Eye (tissue), 1 donor: ENCODE results near the gene GCSAML.

Source experiments
- DNase-seq: peaks from one replicate; pipeline ENCODE4 v3.0.0-alpha.2; 2015

The GCSAML gene

DNA sequence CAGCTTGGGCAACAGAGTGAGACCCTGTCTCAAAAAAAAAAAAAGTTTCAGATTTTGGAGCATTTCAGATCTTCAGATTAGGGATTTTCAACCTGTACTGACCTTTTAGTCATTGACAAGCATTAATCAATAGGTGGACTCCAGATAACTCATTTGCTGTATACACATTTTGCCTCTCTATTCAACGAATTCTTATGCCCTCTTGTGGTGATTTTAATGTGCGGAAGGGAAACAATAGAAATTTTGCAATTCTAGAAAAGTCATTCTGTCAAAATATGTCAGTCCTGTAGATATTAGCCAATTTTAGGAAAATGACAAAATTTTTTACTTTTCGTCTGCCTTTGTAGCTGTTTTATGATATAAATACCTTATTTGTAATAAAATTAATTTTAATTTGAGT lies 27.6 kb downstream of the GCSAML start:
- peak; percentile 33 for DNase-seq

DNA sequence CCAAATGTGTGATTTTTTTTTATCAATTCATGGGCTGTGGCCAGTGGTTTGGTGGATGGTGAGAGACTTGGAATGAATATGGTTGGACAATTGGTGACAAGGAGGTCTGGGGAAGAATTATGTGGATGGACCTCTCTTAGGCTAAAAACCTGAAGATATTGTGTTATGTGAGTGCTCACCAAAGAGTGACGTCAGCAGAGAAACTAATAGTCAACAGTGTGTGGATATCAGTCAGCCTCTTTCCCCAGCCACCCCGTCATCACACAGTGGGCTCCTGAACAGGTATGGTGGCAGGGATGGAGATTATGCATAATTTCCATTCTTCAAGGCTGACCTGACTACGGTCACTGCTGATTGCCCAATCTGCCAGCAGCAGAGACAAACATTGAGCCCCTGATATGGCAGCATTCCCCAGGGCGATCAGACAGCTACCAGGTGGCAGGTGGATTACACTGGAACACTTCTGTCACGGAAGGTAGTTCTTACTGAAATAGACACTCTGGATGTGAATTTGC lies 30.1 kb downstream of the GCSAML start:
- no peak for DNase-seq

DNA sequence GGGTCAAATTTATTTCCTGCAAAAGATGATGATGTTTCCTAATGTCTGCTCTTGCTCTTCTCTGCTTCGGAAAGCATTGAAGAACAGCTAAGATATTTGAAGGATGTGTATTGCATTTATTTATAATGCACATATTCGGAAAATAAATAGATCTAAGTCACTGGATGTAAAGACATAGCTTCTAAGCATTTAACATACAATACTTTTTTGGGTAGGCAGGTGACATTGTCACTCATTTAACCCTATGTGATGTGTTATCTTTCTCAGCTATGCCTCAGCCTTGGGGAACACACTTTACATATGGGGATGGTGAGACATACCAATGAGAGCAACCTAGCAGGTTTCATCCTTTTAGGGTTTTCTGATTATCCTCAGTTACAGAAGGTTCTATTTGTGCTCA lies 39.1 kb downstream of the GCSAML start, which contains the start of gene OR2G2:
Gene OR2G2, plus strand, starts transcription at position 301 of the 400 bp plus-strand sequence. Its CDS starts 0 bp downstream, at position 301.
- DNase-seq, result no peak

DNA sequence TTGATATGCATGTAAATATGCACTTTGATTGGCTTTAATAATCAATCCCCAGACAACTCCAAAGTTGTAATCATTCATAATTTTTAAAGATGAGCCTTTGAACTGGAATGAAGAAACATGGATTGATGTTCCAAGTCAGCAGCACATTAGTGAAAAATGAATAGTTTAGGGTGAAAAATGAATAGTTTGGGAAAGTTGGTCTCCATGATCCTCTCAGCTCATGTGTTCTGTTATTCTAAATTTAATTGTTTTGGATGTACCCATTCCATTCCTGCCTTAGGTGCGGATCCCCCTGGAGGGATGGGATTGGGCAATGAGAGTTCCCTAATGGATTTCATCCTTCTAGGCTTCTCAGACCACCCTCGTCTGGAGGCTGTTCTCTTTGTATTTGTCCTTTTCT lies 56.4 kb downstream of the GCSAML start, which contains the start of gene OR2G3:
Gene OR2G3, plus strand, starts transcription at position 301 of the 400 bp plus-strand sequence. Its CDS starts 0 bp downstream, at position 301.
- no peak for DNase-seq

DNA sequence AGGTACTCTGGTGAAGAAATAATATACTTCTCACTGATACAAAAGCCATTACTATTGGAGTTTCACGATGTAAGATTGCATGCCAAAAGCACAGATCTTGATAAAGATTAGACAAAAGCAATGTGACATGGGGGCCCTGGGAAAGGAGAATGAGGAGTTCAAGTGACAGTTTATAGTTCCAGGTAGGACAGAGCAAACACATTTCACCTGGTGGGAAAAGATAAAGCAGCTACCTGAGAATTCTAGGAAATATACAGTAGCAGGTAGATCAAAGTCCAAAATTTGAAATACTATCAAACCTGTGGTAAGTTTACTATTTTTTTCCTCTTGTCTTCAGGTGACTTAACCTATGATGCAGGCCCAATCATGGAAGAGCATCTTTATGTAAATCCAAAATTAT lies 64.5 kb downstream of the GCSAML start:
- DNase-seq, result no peak

DNA sequence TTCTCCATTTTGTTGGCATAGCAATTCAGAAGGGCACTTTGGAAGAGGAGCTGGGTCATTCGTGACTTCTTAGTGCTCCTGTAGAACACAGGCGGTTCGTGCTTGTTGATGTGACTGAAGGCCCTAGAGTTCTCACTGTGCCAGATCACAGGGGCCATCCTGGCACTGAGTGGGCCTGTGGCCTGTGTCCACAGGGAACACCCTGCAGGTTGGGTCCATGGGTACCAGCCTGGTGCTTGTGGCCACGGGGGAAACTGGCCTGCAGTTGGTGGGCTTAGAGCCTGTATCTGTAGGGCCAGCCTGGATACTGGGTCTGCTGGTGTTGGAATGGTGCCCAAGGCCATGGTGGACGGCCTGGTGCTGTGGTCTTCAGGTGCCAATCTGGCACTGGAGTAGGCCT lies 65.7 kb downstream of the GCSAML start:
- DNase-seq, result no peak
